Pulmonary artery endothelial cell (primary cell): ENCODE measurements around the gene C1QTNF4. TPM values are rescaled to one million over a fixed set of nuclear protein-coding genes. Genes with fewer than 3 reads are reported as not detected.

Experiments
- total RNA-seq: library from RNA; depleted of rRNA; stranded (reverse); fragments of >200 nt; gene quantifications from 2 replicates; pipeline ENCODE4 v1.2.3, GENCODE V29; 2014

The C1QTNF4 gene
- total RNA-seq, 1 donor from 2014 or later, result 0.13 TPM

Other genes with a start within 250 kb of the C1QTNF4 start
- not detected in 2 replicates for gene MYBPC3, start 241.7 kb downstream of the C1QTNF4 start, total RNA-seq
- not detected in 2 replicates for gene SPI1, start 215.9 kb downstream of the C1QTNF4 start, total RNA-seq
- gene SLC39A13, start 185.8 kb downstream of the C1QTNF4 start, total RNA-seq, result 60.8 and 77.0 TPM in 2 replicates
- 196 and 355 TPM in 2 replicates for gene PSMC3, start 168.0 kb downstream of the C1QTNF4 start, total RNA-seq
- 0.14 and 0.26 TPM in 2 replicates for gene RAPSN, start 145.3 kb downstream of the C1QTNF4 start, total RNA-seq
- 75.9 and 127 TPM in 2 replicates for gene CELF1, start 41.3 kb downstream of the C1QTNF4 start, total RNA-seq
- gene PTPMT1, start 28.8 kb downstream of the C1QTNF4 start, total RNA-seq, result 81.9 and 104 TPM in 2 replicates
- gene KBTBD4, start 15.4 kb downstream of the C1QTNF4 start, total RNA-seq, result 27.4 and 29.5 TPM in 2 replicates
- gene NDUFS3, start 15.3 kb downstream of the C1QTNF4 start, total RNA-seq, result 83.4 and 92.4 TPM in 2 replicates
- gene FAM180B, start 7.7 kb downstream of the C1QTNF4 start, total RNA-seq, result 0.07 TPM in 1 of 2 replicates, not detected in the other
- gene MTCH2, start 48.1 kb upstream of the C1QTNF4 start, total RNA-seq, result 88.3 and 121 TPM in 2 replicates
- 0.18 and 0.26 TPM in 2 replicates for gene AGBL2, start 121.0 kb upstream of the C1QTNF4 start, total RNA-seq
- gene FNBP4, start 172.9 kb upstream of the C1QTNF4 start, total RNA-seq, result 43.6 and 43.9 TPM in 2 replicates